HG03439 (cell line): ENCODE data around the gene EVL.
"Not testable (repeated sequence)": the region's sequence is repeated elsewhere in the genome, so short reads cannot be mapped to it uniquely, and the experiment has no call there.

ENCODE experiments used
- ATAC-seq: cut with Tn5 transposase; IDR thresholded peaks from one replicate; pipeline ENCODE4 v1.9.1; 2021; ENCODE audit warnings: mild to moderate bottlenecking, moderate library complexity; ENCODE audit not compliant: unreplicated experiment

The EVL gene

GRCh38 chr14:100065111-100065871, at the start of gene EVL:
Gene EVL (plus strand): TSS chr14:100065422. CDS start chr14:100065501, 79 bp downstream.
- peak; percentile 39 for ATAC-seq

GRCh38 chr14:100017553-100017952, 47.7 kb upstream of the EVL start:
- ATAC-seq, result no peak

DNA sequence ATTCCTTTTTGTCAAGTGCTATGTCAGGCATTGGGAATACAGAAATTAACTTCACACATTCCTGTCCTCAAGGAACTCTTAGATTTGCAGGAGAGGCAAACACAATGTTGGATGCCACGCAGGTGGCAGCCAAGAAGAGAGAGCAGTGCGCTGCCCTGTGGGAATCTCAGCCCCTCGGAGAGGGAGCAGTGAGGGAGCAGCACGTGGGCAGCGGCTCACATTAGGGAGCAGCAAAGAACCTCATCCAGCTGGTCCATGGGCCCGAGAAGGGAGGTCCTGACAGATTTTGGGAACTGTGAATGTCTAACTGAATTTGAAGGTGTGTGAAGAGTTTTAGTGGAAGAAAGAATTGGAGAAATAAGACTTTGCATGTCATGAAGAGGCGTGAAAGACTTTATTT, 47.2 kb upstream of the EVL start:
- no peak for ATAC-seq

DNA sequence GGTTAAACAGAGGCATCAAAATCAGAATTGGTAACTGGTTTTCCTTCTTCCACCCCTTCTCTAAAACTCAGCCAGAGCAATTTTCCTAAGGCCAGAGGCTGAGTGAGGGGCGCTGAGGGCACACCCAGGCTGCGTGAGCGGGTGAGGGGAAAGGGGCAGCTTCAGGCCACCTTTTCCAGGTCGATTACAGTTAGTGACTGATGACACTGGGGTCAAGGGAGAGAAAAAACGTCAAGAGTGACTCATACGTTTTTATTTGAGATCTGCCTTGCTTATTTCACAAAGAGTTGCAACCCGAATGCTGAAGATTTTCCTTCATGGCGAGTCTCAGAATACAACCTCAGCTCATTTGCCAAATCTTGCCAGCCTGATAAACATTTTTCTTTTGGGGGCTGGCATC, 46.7 kb upstream of the EVL start:
- no peak for ATAC-seq

DNA sequence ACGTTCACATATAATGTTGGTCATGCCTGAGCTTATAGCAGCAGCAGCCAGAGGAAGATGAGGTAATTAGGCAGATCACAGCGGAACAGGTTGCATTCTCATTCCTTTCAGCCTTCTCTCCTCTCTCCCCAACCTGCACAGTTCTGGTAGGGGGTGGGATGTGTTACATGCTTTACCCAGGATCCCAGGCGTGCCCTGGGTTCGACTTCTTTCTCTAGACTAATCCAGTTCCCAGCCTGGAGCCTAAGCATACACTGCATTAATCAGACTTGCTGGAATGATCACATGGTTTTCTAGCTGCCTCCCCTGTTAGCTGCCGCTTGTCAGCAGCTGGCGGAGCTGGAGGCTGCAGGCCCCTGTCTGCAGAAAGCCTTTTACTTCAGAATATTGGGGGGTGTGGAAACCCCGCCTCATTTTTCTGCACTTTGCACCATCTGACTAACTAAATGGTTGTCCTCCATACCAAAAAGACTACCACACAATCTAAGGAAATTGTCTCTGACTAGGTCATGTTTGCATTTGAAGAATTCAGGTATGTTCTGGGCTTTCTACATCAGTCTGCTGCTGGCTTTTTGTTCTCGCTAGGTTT, 46.0 kb upstream of the EVL start:
- ATAC-seq, result no peak

GRCh38 chr14:100020629-100021028, 44.6 kb upstream of the EVL start:
- ATAC-seq, result no peak

GRCh38 chr14:100022772-100023451, 42.3 kb upstream of the EVL start:
- ATAC-seq, result no peak

- peak; percentile 66 for ATAC-seq
These were observed 40.1 kb upstream of the EVL start for GRCh38 chr14:100025111-100025510.

DNA sequence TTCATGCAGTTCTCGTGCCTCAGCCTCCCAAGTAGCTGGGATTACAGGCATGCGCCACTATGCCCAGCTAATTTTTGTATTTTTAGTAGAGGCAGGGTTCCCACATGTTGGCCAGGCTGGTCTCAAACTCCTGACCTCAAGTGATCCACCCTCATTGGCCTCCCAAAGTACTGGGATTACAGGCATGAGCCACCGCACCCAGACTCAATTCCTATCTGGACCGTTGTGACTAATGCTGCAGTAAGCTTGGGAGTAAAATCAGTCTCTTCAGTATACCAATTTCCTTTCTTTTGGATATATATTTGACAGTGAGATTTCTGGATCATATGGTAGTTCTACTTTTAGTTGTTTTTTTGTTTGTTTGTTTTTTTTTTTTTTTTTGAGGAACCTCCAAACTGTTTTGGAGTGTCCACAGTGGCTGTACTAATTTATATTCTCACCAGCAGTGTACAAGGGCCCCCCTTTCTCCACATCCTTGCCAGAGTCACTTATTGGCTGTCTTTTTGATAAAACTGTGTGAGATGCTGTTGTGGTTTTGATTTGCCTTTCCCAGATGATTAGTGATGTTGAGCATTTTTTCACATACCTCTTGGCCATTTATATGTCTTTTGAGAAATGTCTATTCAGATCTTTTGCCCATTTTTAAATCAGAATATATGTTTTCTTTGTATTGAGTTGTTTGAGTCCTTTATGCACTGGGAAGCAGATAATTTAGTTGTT, 37.3 kb upstream of the EVL start:
- no peak for ATAC-seq

DNA sequence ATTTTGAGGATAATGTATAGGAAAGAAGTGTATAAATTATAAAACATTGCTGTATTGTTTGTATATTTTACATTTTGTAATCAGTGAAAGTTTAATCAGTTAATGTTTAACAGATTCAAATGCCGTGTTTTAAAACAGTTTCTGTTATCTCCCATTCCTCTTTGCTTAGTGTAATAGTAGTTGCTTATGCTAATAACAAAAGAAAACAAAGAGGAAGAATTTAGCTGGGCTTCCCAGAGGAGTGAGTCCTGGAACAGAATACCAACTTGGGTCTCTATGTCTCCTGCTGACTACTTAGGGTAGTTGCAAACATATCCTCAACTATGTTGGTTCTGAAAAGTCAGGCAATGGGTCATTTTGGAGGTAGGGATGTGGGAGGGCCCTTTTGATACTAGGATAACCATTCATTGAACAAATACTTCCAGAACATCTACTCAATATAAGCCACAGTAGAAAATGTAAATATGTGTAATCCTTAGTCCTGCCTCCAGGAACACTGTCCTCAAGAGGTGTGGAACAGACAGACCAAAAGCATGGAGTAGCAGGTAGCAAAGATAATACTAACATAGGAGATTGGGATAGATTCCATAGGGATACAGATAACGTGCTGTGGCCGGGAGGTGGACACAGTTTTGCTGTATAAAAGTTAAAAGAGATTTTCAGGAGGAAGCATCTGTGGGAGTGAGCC, 36.1 kb upstream of the EVL start:
- ATAC-seq, result no peak

GRCh38 chr14:100030006-100030405, 35.2 kb upstream of the EVL start:
- not testable (repeated sequence) for ATAC-seq

DNA sequence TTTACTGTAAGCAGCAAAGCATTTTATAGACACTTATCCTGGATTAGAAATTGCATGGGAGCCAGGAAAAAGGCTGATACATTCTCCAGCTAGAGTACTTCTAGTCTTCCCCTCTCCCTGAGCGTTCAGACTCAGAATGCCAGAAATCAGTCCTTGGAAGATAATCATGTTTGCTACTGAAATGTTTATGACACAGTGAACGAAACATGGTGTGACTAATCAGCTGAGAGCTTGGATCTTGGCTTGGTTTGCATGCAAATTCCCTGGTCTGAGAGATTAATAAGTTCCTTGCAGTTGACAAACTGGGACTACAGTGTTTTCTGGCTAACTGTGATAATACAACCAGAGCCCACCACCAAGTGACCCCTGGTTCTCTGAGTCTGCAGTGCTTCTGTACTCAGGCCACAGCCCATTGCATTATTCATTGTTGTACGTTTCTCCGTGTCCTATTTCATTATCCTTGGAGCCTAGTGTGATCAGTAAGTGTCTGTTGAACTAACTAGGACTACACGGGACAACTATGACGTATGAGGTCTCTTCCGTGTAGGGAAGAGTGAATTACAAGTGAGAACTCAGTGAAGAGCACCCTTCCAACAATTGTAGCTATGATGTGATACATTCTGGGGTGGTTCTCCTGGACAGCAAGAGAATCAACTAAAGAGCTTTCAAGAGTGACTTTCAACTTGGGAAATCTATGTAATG, 34.6 kb upstream of the EVL start:
- ATAC-seq, result no peak

- no peak for ATAC-seq
These were observed 33.5 kb upstream of the EVL start for GRCh38 chr14:100031506-100032281.

DNA sequence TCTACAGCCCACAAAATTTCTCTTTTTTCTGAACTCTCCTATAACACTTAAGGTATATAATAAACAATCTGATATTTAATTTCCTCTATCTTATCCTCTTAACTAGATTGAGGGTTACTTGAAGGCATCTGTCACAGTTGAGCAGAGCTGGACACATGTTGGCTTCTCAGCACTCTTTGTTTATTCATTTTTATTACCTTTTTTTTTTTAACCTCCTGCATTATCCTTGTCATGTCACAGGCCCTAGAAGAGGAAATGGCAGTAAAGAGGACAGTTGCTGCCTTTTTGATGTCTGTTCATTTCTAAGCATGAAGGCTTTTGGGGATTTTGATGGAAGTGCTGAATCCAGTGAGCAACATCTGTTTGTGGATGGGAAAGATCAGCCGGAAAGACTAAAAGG, 32.5 kb upstream of the EVL start:
- ATAC-seq, result no peak

DNA sequence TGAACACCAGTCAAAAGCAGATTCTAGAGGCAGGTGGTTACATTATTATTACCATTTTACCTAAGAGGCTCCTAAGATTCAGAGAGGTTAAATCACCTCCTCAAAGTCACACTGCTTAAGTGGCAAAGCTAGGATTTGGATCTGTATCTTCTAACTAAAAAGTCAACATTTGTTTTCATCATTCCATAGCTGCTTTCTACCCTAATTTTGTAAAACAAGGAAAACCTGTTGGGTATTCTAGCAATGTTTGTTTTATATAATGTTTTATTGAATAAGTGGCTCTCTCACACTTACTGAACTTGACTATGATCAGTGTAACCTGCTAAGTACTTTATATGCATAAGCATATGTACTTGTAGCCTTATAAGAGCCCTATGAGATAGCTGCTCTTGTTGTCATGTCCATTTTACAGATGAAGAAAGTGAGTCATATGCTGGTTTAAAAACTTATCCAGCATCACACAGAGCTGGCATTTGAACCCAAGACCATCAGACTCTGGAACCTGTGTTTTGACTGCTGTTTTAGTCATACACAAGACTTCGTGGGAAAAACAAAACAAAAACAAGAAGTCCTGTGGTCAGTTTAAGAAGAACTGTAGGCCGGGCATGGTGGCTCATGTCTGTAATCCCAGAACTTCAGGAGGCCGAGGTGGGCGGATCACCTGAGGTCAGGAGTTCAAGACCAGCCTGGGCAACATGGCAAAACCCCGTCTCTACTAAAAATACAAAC, 31.7 kb upstream of the EVL start:
- no peak for ATAC-seq

DNA sequence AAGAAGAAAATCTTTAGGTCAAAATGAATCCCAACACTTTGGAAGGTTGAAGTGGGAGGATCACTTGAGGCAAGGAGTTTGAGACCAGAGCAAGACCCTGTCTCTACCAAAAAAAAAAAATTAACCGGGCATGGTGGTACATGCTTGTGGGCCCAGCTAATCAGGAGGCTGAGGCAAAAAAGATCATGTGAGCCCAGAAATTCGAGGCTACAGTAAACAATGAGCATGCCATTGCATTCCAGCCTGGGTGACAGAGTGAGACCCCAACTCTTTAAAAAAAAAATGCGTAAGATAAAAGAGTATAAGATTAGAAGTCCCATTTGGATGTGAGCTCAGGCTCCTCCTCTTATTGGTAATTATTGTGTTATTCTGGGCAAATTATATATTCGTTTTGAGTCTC, 30.8 kb upstream of the EVL start:
- no peak for ATAC-seq

- ATAC-seq, result no peak
These were observed 30.2 kb upstream of the EVL start for GRCh38 chr14:100034961-100035500.

GRCh38 chr14:100035700-100036099, 29.5 kb upstream of the EVL start:
- ATAC-seq, result no peak

GRCh38 chr14:100037353-100037752, 27.9 kb upstream of the EVL start:
- ATAC-seq, result no peak
